GM18520 (cell line): Measurements from ENCODE around the gene USP24.

ENCODE experiments used
- ATAC-seq: cut with Tn5 transposase; IDR thresholded peaks from one replicate; pipeline ENCODE4 v1.9.1; 2021; ENCODE audit not compliant: unreplicated experiment

Gene USP24, protein sequence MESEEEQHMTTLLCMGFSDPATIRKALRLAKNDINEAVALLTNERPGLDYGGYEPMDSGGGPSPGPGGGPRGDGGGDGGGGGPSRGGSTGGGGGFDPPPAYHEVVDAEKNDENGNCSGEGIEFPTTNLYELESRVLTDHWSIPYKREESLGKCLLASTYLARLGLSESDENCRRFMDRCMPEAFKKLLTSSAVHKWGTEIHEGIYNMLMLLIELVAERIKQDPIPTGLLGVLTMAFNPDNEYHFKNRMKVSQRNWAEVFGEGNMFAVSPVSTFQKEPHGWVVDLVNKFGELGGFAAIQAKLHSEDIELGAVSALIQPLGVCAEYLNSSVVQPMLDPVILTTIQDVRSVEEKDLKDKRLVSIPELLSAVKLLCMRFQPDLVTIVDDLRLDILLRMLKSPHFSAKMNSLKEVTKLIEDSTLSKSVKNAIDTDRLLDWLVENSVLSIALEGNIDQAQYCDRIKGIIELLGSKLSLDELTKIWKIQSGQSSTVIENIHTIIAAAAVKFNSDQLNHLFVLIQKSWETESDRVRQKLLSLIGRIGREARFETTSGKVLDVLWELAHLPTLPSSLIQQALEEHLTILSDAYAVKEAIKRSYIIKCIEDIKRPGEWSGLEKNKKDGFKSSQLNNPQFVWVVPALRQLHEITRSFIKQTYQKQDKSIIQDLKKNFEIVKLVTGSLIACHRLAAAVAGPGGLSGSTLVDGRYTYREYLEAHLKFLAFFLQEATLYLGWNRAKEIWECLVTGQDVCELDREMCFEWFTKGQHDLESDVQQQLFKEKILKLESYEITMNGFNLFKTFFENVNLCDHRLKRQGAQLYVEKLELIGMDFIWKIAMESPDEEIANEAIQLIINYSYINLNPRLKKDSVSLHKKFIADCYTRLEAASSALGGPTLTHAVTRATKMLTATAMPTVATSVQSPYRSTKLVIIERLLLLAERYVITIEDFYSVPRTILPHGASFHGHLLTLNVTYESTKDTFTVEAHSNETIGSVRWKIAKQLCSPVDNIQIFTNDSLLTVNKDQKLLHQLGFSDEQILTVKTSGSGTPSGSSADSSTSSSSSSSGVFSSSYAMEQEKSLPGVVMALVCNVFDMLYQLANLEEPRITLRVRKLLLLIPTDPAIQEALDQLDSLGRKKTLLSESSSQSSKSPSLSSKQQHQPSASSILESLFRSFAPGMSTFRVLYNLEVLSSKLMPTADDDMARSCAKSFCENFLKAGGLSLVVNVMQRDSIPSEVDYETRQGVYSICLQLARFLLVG (N-terminal part only)

DNA sequence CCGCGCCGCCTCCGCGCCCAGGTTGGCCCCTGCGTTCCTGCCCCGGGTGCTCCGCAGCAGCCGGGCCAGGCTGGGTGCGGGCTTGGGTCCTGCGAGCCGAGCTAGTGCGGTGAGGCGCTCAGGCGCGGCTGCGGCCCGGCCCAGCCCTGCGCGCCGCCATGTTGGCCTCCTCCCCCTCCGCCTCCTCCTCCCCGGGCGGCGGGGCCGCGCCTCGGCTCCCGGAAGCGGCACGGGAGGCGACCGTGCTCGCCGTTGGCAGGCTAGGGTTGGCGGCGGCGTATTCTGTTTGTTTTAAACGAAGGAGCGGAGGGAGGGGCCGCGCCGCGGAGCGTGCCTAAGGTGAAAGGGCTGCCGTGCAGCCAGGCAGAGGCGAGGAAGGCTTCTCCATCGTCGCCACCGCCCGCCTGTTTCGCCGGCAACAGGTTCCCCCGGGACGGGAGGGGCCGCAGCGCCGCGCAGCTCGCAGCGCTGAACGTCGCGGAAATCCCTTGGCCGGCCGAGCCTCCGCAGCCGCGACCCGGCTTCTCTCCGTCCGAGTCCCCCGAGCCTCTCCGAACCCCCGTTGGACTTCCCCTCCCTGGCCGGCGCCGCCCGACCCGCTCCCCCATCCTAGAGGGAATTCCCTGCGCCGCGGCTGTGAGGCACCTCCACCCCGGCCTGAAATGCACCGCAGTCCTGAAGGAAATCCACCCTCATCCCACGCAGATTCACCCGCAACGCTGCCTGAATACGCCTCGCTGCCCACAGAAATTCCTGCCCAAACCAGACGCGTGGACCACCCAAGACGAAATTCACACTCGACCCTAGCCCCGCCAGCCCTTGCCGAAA lies at the start of gene USP24:
Gene USP24, minus strand, starts transcription at position 171 of the 828 bp plus-strand sequence. CDS start 251 bp downstream, outside the sequence.
- ATAC-seq: peak; percentile 52

DNA sequence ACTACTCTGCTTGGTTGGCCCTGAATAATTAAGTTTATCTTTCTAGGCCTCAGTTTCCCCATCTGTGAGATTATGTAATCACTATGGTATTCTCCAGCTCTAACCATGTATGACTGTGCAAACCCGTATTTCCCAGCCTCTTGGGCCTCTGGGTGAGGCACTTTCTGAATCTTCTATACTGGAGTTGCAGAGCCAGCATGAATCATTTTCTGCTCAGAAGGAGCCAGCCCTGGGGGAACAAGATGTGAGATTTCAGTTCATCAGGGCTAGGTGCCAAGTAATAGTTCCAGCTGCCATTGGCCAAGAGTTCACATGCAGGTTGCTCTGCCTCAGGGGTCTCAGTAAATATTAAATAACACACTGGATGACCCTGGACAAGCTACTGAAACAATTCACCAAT lies 47.7 kb upstream of the USP24 start:
- ATAC-seq: no peak

DNA sequence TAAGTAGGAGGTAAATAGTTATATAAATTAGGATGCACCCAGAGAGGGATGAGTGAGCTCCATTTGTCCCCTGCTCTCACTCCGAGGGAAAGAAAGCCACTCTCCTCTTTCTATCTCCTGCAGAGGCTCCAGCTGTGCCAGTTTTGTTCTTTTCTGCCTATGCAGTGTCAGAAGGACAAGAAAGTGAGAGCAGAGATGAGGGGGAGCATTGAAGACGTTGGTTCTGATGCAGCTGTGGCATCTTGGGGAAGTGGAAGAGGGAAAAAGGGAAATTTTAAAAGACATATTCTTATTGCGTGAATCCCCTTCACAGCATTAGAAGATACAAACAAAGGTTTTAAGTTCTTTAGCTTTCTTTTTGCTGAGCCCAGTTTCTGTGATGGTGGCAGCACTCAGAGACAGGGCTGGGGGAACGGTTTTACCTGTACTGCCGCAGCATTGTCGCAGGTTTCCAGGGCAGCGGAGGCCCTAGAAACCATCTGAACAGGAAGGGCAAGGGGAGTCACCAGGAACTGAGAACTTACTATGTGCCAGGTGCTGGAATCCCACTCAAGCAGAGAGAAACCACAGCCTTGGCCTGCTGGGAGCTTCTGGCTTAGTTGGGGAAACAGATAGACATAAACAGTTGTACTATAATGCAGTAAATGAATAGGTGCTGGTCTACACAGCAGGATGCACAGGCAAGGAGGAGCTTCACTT lies 44.9 kb upstream of the USP24 start:
- ATAC-seq: no peak

DNA sequence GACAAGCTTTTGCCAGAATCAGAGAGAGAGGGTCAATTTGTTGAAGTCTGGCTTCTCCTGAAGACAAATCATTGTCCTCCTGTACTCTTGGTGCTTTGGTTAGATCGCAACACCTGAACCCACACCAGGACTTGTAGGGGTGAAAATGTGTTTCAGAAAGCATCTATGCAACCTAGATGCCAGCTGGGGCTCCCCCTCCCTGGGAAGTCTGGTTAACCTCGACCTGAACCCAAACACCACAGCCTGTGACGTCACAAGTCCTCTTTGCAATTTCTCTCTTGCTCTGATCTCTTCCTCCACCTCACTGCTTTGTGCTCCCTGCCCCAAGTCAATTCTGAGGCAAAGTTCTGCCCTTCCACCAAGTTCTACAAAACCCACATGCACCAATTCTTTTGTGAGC lies 42.8 kb upstream of the USP24 start:
- peak; percentile 59 for ATAC-seq

DNA sequence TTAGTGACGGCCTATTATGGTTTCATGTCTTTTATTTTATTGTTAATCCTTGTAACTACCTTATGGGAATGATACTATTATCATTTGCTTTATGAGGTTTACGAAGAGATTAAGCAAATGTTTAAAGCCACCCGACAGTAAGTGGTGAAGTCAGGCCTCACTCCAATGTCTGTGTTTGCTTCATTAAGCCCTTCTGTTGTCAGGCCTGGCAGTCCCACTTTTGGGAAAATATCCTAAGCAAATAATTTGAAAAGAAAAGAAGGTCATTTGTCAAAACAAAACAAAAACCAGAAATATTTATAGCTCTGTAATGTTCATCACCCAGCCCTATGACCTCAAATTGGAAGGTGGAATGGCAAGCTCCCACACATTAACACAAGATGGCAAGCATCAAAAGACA lies 40.7 kb upstream of the USP24 start:
- no peak for ATAC-seq

DNA sequence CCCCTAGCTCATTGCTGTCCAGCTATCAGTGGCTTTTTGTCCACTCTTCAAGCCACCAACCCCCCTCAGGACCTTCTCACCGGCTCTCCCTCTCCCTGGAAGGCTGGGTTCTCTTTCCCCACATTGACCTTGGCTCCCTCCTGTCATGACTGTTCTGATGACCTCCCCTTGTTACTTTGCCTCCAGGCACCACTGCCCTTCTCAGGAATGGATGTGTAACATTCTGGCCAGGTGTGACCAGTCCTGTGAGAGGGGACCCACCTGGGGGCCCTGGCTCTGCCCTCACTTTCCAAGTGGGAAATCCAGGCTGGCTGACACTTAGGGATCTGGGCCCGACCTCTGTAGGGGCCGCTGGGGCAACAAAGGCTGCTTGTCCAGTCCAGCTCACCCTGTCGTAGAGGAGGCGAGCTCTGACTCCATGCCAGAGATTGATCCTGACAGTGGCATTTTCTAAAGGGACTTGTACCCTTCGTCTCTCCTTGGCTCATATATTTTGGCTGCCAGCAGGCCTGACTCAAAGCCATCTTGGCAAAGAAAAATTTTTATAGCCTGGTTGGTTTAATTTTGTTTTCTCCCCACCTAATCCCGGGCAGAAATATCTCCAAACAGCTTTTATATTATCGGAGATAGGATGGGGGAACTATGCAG lies 37.9 kb upstream of the USP24 start:
- ATAC-seq: no peak

DNA sequence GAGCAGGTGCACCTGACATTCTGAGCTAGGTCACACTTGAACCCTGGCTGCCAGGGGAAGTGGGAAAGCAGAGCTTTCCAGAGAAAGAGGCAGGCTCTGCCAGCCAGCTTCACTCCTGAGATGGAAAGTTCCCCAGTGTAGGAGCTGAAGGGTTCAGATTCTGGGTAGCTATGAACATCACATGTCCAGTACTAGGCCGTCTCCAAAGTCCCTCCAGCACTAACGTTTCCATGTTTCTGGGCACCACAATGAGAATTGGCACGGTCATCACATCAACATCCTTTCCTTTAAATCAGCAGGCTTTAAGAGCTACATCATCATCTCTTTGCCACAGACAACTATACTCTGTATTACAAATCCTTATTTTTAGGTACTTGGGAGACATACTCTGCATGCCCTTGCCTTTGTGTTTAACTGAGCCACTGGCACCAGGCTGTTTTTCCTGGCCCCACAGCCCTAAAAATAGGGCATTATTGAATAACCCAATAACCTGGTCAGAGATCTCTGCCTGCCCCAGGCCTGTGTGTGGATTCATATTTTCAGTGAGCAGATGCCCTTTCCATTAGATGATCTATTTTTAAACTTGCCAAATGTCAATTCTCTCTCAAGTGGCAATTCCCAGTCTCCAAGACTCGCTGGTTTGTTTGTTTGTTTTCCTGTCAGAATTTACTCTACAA lies 35.4 kb upstream of the USP24 start:
- no peak for ATAC-seq

DNA sequence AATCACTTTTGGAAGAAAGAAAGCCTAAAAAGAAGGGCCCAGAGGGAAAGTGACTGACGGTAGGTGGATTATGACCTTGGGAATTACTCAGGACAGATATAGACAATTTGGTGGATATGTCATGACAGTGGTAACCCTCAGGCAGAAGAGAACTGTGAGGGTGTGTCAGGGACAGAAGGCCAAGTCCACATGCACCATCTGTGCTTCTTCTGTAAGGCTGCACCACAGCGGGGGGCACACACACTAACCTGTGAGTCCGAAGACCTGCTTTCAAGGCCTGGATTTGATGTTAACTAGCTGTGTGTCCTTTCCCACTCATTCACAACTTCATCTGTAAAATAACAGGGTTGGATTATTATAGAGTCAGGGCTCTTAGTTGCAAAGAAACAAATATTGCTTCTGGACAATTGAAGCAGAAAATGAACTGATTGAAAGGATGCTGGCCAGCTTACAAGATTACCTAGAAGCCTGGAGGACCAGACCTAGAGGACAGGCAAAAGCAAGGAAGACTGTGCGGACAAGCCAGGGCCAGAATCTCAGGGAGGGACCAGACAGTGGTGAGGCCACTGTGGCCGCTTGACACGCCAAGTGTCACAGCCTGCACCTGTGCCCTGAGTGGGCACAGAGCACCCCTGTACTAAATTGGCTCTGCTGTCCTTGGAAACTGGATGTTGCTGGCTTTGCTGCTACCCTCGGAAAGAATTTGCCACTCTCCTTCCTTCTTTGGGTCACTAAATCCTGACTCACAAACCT lies 34.7 kb upstream of the USP24 start:
- no peak for ATAC-seq

DNA sequence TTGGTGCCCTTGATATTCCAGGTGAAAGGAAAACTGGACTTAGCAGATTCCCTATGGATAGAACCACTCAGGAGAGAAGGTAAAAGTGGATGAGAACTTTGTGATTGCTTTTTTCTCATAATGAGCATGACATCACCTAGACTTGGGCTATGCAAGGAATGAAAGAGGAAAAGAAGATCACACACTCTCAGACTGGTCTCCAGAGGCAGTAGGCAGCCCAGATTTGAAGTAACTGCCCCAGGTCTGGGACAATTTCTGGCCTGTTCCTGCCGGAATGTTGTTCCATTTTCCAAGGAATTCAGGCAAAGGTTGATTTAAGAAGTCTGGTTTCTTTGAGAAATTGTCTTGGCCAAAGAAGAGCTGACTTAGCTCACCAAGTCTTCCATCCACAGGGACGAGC lies 31.7 kb upstream of the USP24 start:
- ATAC-seq: no peak

DNA sequence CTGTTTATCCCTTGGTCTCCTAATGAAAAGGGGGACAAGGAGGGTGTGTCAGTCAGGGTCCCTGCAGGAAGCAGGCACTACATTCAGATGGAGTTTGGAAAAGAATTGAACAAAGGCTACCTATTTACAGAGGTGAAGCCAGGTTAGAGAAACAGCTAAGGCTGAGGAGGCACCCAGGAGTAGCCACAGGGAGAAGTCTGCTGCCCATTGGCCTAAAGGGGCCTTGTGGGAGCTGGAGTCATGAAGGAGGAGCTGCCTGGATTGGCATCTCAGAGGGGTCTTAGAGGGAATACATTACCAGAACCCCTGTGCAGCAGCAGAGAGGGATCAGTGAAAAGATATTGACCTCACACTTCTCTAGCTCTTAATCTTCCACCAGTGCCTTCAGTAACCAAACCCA lies 31.2 kb upstream of the USP24 start:
- ATAC-seq: no peak

DNA sequence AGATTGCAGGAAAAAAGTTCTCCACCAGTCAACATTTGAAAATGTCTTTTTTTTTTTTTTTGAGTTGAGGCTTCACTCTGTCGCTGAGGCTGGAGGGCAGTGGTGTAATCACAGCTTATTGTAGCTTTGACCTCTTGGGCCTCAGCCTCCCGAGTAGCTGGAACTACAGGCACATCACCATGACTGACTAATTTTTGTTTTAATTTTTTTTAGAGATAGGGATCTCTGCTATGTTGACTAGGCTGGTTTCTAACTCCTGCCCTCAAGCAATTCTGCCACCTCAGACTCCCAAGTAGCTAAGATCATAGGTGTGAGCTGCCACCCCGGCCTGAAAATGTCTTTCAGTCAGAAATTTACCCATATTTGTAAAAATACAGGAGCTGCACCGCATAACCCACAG lies 30.6 kb upstream of the USP24 start:
- ATAC-seq: no peak

DNA sequence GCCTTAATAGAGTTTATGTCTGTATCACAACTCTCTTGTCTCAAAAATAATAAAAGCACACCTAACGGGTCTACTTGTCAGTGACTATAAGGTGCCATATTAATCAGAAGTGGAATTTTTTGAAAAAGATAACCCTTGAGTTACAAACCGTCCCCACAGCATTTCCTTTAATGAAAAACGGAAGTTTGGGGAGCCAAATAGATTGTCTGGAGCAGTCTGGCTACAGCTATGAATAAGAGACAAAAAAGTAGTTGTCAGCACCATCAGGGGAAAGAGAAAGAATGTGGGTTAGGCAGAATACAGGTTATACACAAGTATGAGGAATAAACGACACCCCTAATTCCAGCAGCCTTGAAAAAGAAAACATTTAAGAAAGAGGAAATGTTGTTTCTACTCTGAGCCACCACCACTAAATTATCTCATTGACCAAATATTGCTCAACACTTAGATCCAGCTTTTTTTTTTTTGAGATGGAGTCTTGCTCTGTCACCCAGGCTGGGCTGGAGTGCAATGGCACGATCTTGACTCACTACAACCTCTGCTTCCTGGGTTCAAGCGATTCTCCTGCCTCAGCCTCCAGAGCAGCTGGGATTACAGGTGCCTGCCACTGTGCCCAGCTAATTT lies 29.4 kb upstream of the USP24 start:
- ATAC-seq: no peak

DNA sequence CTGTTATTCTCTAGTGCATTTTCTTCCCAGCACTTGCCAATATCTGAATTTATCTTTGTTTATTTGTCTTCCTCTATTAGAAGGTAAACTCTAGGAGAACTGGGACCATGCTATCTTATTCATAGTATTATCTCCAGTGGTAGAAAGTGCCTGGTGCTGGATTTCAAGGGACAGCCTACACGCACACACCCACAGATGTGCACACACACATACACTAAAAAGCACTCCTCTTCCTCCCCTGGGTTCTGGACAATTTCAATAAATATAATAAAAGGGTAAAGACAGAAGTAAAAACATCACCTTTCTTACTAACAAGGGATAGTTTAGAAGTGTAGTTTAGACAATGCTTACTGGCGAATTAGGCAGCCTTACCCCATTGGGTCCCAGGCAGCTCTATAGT lies 28.5 kb upstream of the USP24 start:
- no peak for ATAC-seq

DNA sequence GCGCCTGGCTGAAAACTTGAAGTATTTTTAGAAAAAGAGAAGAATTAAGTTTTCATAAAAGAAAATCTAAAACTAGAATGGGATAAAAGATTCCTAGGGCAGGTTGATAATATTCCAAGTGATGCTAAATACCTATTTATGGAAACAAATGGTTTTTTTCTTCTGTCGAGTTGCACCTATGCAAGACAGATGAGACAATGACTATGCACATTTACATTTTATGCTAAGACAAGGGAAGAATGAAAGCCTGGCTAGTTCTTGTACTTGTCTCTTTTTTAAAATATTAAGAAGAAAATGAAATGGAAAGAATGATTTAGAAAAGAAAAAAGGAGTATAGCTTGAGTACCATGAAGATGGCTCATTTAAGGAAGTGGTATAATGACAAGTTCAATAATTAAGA lies 24.4 kb upstream of the USP24 start:
- no peak for ATAC-seq

DNA sequence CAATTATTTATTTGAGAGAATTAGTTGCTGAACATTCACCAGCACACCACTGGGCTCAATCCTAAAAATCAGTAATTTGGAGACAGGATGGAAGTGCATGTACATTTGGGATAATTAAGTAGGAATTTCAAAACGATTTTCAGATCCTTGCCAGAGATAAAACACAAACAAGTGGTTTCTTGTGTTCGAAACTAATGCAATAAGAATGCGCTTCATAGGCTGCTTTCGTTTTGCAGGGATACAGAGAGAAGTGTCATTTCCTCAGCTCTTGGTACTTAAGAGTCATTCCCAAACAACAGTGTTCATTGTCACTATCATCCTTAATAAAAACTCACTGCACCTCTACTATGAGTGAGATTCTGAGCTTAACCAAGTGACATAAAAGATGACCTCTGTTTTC lies 20.6 kb upstream of the USP24 start:
- no peak for ATAC-seq

DNA sequence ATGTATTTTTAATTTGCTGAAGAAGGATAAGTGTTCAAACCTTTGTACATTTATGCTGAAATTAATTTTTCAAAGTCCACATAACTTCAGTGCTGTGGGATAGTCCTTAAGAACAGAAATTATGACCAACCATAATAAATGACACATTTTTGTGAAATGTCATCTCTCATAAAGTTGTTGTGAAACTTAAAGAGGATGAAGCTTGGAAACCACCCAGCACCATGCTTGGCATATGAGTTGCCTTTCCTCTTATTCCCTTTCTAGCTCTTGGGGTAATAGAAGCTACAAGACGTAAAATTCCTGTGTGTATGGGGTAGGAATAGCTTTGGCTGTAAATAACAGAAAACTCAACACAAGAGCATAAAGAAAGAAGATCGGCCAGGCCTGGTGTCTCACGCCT lies 18.9 kb upstream of the USP24 start:
- no peak for ATAC-seq

DNA sequence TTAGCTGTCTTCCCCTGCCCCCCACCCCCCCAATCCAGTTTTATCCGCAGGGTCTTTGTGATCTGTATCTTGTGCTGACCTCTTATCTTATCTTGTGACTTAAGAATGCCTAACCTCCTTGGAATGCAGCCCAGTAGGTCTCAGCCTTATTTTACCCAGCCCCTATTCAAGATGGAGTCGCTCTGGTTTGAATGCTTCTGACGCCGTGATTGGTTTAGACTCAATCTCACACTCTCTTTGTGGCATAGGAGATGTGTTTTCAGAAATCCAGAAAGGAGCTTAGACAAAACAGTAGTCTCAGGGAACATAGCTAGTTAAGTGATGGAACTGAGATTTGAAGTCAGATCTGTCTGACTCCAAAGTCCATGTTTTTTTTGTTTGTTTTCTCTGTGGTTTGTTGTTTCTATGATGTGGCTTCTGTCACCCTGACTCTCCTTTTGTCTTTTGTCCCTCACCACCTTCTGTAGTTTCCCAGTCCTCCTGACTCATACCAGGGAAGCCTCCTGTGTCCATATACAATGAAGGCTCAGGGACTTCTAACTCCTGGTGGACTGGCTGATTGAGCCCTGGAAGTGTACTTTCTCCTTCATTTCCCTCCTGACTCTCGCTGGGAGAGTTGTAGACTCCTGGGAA lies 18.1 kb upstream of the USP24 start:
- no peak for ATAC-seq
